Measurements from ENCODE around the gene ADSS1.

DNA sequence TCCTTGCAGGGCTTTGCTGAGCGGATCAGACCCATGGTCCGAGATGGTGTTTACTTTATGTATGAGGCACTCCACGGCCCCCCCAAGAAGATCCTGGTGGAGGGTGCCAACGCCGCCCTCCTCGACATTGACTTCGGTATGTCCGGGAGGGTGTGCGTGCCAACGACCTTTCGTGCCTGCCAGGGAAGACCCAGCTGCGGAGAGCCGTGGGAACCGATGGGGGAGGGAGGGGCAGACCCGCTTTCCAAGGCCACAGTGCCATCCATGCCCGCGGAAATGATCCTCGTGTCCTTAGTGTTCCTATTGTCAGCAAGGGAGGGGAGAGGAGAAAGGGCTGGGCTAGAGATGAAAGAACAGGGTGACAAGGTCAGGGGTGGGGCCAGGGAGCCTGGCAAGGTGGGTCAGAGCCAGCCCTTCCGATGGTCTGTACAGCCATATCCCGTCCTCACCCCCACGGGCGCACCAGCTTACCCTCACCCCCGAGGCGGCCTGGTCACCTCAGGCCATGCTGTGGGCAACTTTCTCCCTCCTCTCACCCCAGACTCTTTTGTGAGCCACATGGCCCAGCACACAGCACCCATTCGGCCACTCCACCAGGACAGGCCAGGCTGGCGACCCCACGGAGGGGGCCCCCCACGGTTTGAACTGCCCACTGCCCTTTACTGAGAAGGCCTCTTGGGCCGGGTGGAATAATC is 17.2 kb downstream of the ADSS1 start:
- TF ChIP-seq, protein P1, sequence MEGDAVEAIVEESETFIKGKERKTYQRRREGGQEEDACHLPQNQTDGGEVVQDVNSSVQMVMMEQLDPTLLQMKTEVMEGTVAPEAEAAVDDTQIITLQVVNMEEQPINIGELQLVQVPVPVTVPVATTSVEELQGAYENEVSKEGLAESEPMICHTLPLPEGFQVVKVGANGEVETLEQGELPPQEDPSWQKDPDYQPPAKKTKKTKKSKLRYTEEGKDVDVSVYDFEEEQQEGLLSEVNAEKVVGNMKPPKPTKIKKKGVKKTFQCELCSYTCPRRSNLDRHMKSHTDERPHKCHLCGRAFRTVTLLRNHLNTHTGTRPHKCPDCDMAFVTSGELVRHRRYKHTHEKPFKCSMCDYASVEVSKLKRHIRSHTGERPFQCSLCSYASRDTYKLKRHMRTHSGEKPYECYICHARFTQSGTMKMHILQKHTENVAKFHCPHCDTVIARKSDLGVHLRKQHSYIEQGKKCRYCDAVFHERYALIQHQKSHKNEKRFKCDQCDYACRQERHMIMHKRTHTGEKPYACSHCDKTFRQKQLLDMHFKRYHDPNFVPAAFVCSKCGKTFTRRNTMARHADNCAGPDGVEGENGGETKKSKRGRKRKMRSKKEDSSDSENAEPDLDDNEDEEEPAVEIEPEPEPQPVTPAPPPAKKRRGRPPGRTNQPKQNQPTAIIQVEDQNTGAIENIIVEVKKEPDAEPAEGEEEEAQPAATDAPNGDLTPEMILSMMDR (IDR thresholded peaks at IDR 0.05; ENCODE audit: low read length) = no peak
- TF ChIP-seq EZH2 (IDR thresholded peaks at IDR 0.05; ENCODE audit: borderline replicate concordance, low read length) = no peak
